GM12878 (cell line): ENCODE measurements around the gene TSSK3. TPM values are rescaled to one million over a fixed set of nuclear protein-coding genes. Genes with fewer than 3 reads are reported as not detected.
A peak's percentile ranks its signal among the peaks of the same experiment; 100 is the strongest.

Experiments
- ATAC-seq: fragments of 200-7000 bp; cut with Tn5 transposase; 3 replicates; pipeline ENCODE4 v1.9.1; 2020; ENCODE audit warnings: mild to moderate bottlenecking, moderate library complexity
- BruUV-seq: library from RNA; stranded (reverse); fragments of 400-500 nt; replicated peaks from 2 replicates; lab custom pipeline; 2021; lab: Mats Ljungman, UMichigan
- CTCF ChIA-PET: fragments of 300-600 bp; sonication (Branson Sonifier 250); formaldehyde crosslinking; extraction: SDS; loops from one replicate; lab custom pipeline; 2021; ENCODE audit warnings: inconsistent platforms; lab: Yijun Ruan, JAX
- POLR2A ChIA-PET: fragments of 350-600 bp; formaldehyde crosslinking; extraction: SDS; loops from one replicate; lab custom pipeline; 2021; ENCODE audit warnings: inconsistent platforms; lab: Charles Lee
- RAD21 ChIA-PET: fragments of 300-600 bp; sonication (Branson Sonifier 250); formaldehyde crosslinking; loops from one replicate; lab custom pipeline; 2023; ENCODE audit warnings: antibody characterized with exemption; ENCODE audit not compliant: unreplicated experiment; lab: Charles Lee
- SMC1A ChIA-PET: fragments of 300-600 bp; sonication (Branson Sonifier 250); formaldehyde crosslinking; loops from one replicate; lab custom pipeline; 2023; ENCODE audit not compliant: unreplicated experiment, uncharacterized antibody; lab: Charles Lee
- DNase-seq: peaks from one replicate; pipeline ENCODE4 v3.0.0-alpha.2; 2011; ENCODE audit warnings: low read depth, low spot score
- FAIRE-seq: peaks from 3 replicates; lab custom pipeline; 2011; peaks lifted over from hg19 to GRCh38; lab: Jason Lieb, UNC
- H2AFZ ChIP-seq: 2 replicates; pipeline ENCODE4 v1.6.0; 2011; ENCODE audit warnings: low read depth, low read length, control low read depth; ENCODE audit not compliant: control insufficient read depth
- H3K27ac ChIP-seq: 2 replicates; pipeline ENCODE4 v1.5.1; 2011; ENCODE audit warnings: control low read depth; ENCODE audit not compliant: control insufficient read depth, insufficient read depth
- H3K27me3 ChIP-seq, 2 experiments: replicated peaks in 1 of 2; 2 replicates each; pipeline versions ENCODE4 v1.6.0 to v1.6.1; 2011; ENCODE audit warnings: low read length in 1 of 2; ENCODE audit not compliant: control insufficient read depth in 2 of 2, insufficient read depth in 2 of 2
- H3K36me3 ChIP-seq, 2 experiments: 2 replicates each; pipeline ENCODE4 v1.5.1; 2011; ENCODE audit warnings: low read length in 1 of 2; ENCODE audit not compliant: control insufficient read depth in 2 of 2, insufficient read depth in 2 of 2
- H3K4me1 ChIP-seq: 2 replicates; pipeline ENCODE4 v1.6.1; 2011; ENCODE audit warnings: mild to moderate bottlenecking, low read length, moderate library complexity, mixed read lengths; ENCODE audit not compliant: control insufficient read depth, insufficient read depth
- H3K4me2 ChIP-seq: 2 replicates; pipeline ENCODE4 v1.6.0; 2011; ENCODE audit warnings: control low read depth; ENCODE audit not compliant: control insufficient read depth, insufficient read depth
- H3K4me3 ChIP-seq: fragments of 200-600 bp; sonication (generic); 2 replicates; pipeline ENCODE4 v1.5.1; 2016
- H3K79me2 ChIP-seq: 2 replicates; pipeline ENCODE4 v1.6.0; 2011; ENCODE audit warnings: low read length; ENCODE audit not compliant: control insufficient read depth, insufficient read depth
- H3K9ac ChIP-seq: 2 replicates; pipeline ENCODE4 v1.8.0; 2011; ENCODE audit warnings: low read length, control low read depth, mixed read lengths; ENCODE audit not compliant: control insufficient read depth, insufficient read depth
- H3K9me3 ChIP-seq: replicated peaks from 3 replicates; pipeline ENCODE4 v1.5.1; 2011; ENCODE audit warnings: mild to moderate bottlenecking, low read length; ENCODE audit not compliant: control insufficient read depth, insufficient read depth
- H4K20me1 ChIP-seq: 2 replicates; pipeline ENCODE4 v1.6.0; 2011; ENCODE audit not compliant: control insufficient read depth, insufficient read depth
- ASH2L ChIP-seq: fragments of 300-600, 200-600 bp; sonication (generic); IDR thresholded peaks from 2 replicates; pipeline ENCODE4 v1.6.1; 2017; ENCODE audit warnings: low read depth, mild to moderate bottlenecking, borderline replicate concordance
- CREB1 ChIP-seq: IDR thresholded peaks from 2 replicates; pipeline ENCODE4 v1.6.1; 2012; ENCODE audit warnings: low read depth, mild to moderate bottlenecking, inconsistent platforms
- DPF2 ChIP-seq: fragments of 450-650 bp; IDR thresholded peaks from 2 replicates; pipeline ENCODE4 v1.6.1; 2017; ENCODE audit warnings: mild to moderate bottlenecking
- ESRRA ChIP-seq: IDR thresholded peaks from 2 replicates; pipeline ENCODE4 v1.6.1; 2012; ENCODE audit warnings: mild to moderate bottlenecking, low read length, improper control_type of control experiment
- IRF5 ChIP-seq: fragments of 450-650 bp; IDR thresholded peaks from 2 replicates; pipeline ENCODE4 v1.6.1; 2017; ENCODE audit warnings: borderline replicate concordance
- JUNB ChIP-seq: IDR thresholded peaks from 2 replicates; pipeline ENCODE4 v1.6.1; 2016; ENCODE audit warnings: antibody characterized with exemption, mild to moderate bottlenecking
- KLF5 ChIP-seq: fragments of 450-650 bp; IDR thresholded peaks from 2 replicates; pipeline ENCODE4 v1.6.1; 2014; ENCODE audit warnings: mild to moderate bottlenecking; ENCODE audit not compliant: partially characterized antibody
- MYC ChIP-seq: IDR thresholded peaks from 2 replicates; pipeline ENCODE4 v1.6.1; 2011; ENCODE audit warnings: mild to moderate bottlenecking, low read length, moderate library complexity, inconsistent platforms; ENCODE audit not compliant: insufficient read depth, insufficient replicate concordance, insufficient read length, severe bottlenecking
- RB1 ChIP-seq: fragments of 450-650 bp; formaldehyde crosslinking; IDR thresholded peaks from 2 replicates; pipeline ENCODE4 v1.6.1; 2017; ENCODE audit warnings: mild to moderate bottlenecking, borderline replicate concordance
- SMAD1 ChIP-seq: fragments of 450-650 bp; IDR thresholded peaks from 2 replicates; pipeline ENCODE4 v1.6.1; 2018; ENCODE audit warnings: mild to moderate bottlenecking, low read depth; ENCODE audit not compliant: partially characterized antibody
- ZBED1 ChIP-seq: IDR thresholded peaks from 2 replicates; pipeline ENCODE4 v1.6.1; 2016; ENCODE audit warnings: borderline replicate concordance
- ZNF274 ChIP-seq: IDR thresholded peaks from one replicate; pipeline ENCODE4 v1.8.0; 2011; ENCODE audit not compliant: insufficient read length, insufficient read depth
- ZSCAN29 ChIP-seq: fragments of 450-650 bp; IDR thresholded peaks from 2 replicates; pipeline ENCODE4 v1.6.1; 2017; ENCODE audit warnings: mild to moderate bottlenecking, moderate library complexity
- WGBS: methylation state at CpG from one replicate; pipeline ENCODE4 v1.1.6; 2016; ENCODE audit warnings: low lambda C conversion rate; ENCODE audit not compliant: insufficient replicate concordance, insufficient coverage; ENCODE audit errors: missing lambda C conversion rate; 5-methylcytosine and 5-hydroxymethylcytosine counted together
- in situ Hi-C: fragments of 300-500 bp; cut with MboI; formaldehyde crosslinking; loops from 9 replicates; pipeline ENCODE4 v1.14.3; 2018; ENCODE audit warnings: mixed read lengths
- intact Hi-C: fragments of 100-400 bp; cut with micrococcal nuclease; formaldehyde crosslinking; loops from one replicate; pipeline ENCODE4 v1.14.2; 2022; ENCODE audit not compliant: unreplicated experiment
- polyA plus RNA-seq, 11 experiments: library from polyadenylated mRNA; depleted of rRNA in 4 of 11; unstranded in 6 of 11; stranded (reverse) in 5 of 11; fragments of >200 nt; fragmentation: Nextera tagmentation in 4 of 11; fragmentation: Illumina TruSeq in 1 of 11; extraction: Ambion mirVana in 4 of 11; extraction: Trizol in 1 of 11; gene quantifications; 1 replicate in 1 of 11; 2 replicates in 10 of 11; pipeline versions ENCODE4 v1.2.1 to v1.2.3, GENCODE V29; 2011 to 2016; ENCODE audit warnings: inconsistent platforms in 2 of 11, missing spikeins in 2 of 11, low read depth in 1 of 11
- total RNA-seq, 4 experiments: library from RNA; depleted of rRNA in 3 of 4; stranded (reverse); fragments of >200 nt in 3 of 4; fragmentation: Illumina TruSeq in 1 of 4; extraction: Trizol in 1 of 4; gene quantifications; 2 replicates each; pipeline versions ENCODE4 v1.2.1 to v1.2.3, GENCODE V29; 2013 to 2021
- TF ChIP-seq, protein P1 (sequence below): fragments of 450-650 bp; IDR thresholded peaks from 2 replicates; pipeline ENCODE4 v1.6.1; 2017; ENCODE audit warnings: mild to moderate bottlenecking, moderate library complexity

TSSK3 gene
- total and polyA plus RNA-seq, 10 of the 15 experiments (the other 5 are each of a cell fraction or from before 2014, with no cell fraction given) = 0.42 to 0.82 (median 0.60) TPM

GRCh38 chr1:32342704-32343103, 19.6 kb upstream of the TSSK3 start:
- no peak for ATAC-seq

DNA sequence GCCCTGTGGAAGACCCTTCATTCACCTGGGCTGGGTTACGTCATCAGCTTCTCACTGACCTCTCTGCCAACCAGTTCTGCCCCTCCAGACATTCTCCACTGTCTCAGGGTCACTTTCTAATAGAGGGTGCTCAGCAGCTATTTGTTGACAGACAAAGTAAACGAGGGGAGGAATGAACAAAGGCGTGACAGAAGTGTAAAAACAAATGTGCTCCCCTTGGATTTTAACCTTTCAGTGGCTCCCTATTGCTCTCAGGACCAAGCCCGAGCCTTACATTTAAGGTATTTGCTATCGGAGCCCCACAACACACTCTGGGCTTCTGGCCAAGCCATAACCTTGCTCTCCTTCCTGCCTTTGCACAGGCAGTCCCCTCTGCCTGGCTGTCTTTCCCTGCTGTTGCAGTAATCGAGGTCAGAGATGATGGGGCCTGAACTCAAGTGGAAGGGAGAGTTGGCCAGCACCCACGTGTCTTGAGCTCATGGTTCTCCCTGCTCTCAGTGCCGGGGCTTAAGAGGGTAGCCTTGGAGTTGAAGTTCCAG, 17.0 kb upstream of the TSSK3 start:
- RAD21 ChIA-PET = interaction anchor here (1.2 to 1.7 kb wide), 2 partner anchors 9 to 12 kb away, joined by 3 to 4 read pairs; partner anchors contain the start of gene MARCKSL1
- H4K20me1 ChIP-seq = no peaks in the 10 kb centered on the region
- peak; percentile 10; the same call in 1 of the 3 replicates for ATAC-seq
- H3K36me3 ChIP-seq = no peaks in the 10 kb centered on the region
- POLR2A ChIA-PET = interaction anchor here (0.9 to 1.2 kb wide), 2 partner anchors 11 to 49 kb away, joined by 3 read pairs; partner anchors contain the start of gene BSDC1
- BruUV-seq = no TSS peak
- H3K4me2 ChIP-seq = no peak overlapping the region
- 15% methylated on average over 8 of the region's 8 CpGs for WGBS
- no peak overlapping the region for H3K27ac ChIP-seq
- H3K4me1 ChIP-seq = peaks cover 14% of the 10 kb centered on the region
- DNase-seq = no peak
- H3K27me3 ChIP-seq = no peaks in the 10 kb centered on the region
- intact Hi-C loops (no loop called here), in situ Hi-C loops (no loop called here)
- FAIRE-seq = no peak
- SMC1A ChIA-PET = interaction anchor here (1.1 to 1.2 kb wide), 2 partner anchors 32 to 143 kb away, joined by 3 read pairs; no protein-coding TSS in a partner anchor
- CTCF ChIA-PET = interaction anchor here (1.0 to 1.3 kb wide), 2 partner anchors 55 to 129 kb away, joined by 3 to 5 read pairs; no protein-coding TSS in a partner anchor
- no peaks in the 10 kb centered on the region for H3K9me3 ChIP-seq
- no peak overlapping the region for H3K9ac ChIP-seq
- no peak overlapping the region for H3K4me3 ChIP-seq
- no peak overlapping the region for H2AFZ ChIP-seq
- H3K79me2 ChIP-seq = no peaks in the 10 kb centered on the region
- TF ChIP-seq, protein P1, sequence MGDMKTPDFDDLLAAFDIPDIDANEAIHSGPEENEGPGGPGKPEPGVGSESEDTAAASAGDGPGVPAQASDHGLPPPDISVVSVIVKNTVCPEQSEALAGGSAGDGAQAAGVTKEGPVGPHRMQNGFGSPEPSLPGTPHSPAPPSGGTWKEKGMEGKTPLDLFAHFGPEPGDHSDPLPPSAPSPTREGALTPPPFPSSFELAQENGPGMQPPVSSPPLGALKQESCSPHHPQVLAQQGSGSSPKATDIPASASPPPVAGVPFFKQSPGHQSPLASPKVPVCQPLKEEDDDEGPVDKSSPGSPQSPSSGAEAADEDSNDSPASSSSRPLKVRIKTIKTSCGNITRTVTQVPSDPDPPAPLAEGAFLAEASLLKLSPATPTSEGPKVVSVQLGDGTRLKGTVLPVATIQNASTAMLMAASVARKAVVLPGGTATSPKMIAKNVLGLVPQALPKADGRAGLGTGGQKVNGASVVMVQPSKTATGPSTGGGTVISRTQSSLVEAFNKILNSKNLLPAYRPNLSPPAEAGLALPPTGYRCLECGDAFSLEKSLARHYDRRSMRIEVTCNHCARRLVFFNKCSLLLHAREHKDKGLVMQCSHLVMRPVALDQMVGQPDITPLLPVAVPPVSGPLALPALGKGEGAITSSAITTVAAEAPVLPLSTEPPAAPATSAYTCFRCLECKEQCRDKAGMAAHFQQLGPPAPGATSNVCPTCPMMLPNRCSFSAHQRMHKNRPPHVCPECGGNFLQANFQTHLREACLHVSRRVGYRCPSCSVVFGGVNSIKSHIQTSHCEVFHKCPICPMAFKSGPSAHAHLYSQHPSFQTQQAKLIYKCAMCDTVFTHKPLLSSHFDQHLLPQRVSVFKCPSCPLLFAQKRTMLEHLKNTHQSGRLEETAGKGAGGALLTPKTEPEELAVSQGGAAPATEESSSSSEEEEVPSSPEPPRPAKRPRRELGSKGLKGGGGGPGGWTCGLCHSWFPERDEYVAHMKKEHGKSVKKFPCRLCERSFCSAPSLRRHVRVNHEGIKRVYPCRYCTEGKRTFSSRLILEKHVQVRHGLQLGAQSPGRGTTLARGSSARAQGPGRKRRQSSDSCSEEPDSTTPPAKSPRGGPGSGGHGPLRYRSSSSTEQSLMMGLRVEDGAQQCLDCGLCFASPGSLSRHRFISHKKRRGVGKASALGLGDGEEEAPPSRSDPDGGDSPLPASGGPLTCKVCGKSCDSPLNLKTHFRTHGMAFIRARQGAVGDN = no peak
- TF ChIP-seq MYC = no peak
- TF ChIP-seq ESRRA = no peak
- no peak for TF ChIP-seq JUNB
- no peak for TF ChIP-seq KLF5
- no peak for TF ChIP-seq ZNF274
- no peak for TF ChIP-seq ZBED1
- no peak for TF ChIP-seq IRF5

More at GRCh38 chr1:32342704-32343103, 19.6 kb upstream of the TSSK3 start:
- Histone ChIP-seq H3K4me3 (no peak overlapping the region), H2AFZ (no peak overlapping the region), H3K9ac (no peak overlapping the region), H3K27ac (no peak overlapping the region), H3K9me3 (no peaks in the 10 kb centered on the region), H3K4me2 (0 out of 2 replicates have a peak overlapping the region, but pooled peaks have one; percentile 2), H3K4me1 (peaks cover 40% of the 10 kb centered on the region), H4K20me1 (no peaks in the 10 kb centered on the region), H3K27me3 (no peaks in the 10 kb centered on the region), H3K36me3 (no peaks in the 10 kb centered on the region), H3K79me2 (no peaks in the 10 kb centered on the region; the same call in 1 of the 2 replicates)
- no peak for TF ChIP-seq ZSCAN29
- TF ChIP-seq CREB1 = no peak
- TF ChIP-seq ASH2L = no peak
- TF ChIP-seq RB1 = no peak
- no peak for TF ChIP-seq DPF2
- no peak for TF ChIP-seq SMAD1
- intact Hi-C loops = no loop called here
- ChIA-PET RAD21 (no interaction called here), POLR2A (interaction anchor here (1.2 kb wide), 1 partner anchor 14 kb away, joined by 3 read pairs; no protein-coding TSS in a partner anchor), CTCF (interaction anchor here (1.0 to 1.3 kb wide), 2 partner anchors 127 to 178 kb away, joined by 3 read pairs; no protein-coding TSS in a partner anchor), SMC1A (interaction anchor here (1.0 to 1.2 kb wide), 2 partner anchors 10 to 23 kb away, joined by 3 read pairs; no protein-coding TSS in a partner anchor)
- 73% methylated on average over 10 of the region's 10 CpGs for WGBS
- no peak for FAIRE-seq
- no peak for DNase-seq
- BruUV-seq = no TSS peak
- in situ Hi-C loops = no loop called here
